Heart left ventricle (tissue), 13 donors: ENCODE results near the gene ABCA7.

Source experiments
- POLR2A ChIP-seq, 2 donors: fragments of 450-650 bp; IDR thresholded peaks; one replicate each; pipeline ENCODE4 v1.6.1; 2017; ENCODE audit warnings: antibody characterized with exemption in 2 of 2, mild to moderate bottlenecking in 2 of 2, moderate library complexity in 2 of 2
- TF ChIP-seq, protein P1 (sequence below), 12 donors: fragments of 200-600 bp; sonication (generic) in 4 of 12; IDR thresholded peaks; one replicate each; pipeline versions ENCODE4 v1.5.0 to v1.8.0; 2018 to 2022; ENCODE audit warnings: antibody characterized with exemption in 12 of 12, mild to moderate bottlenecking in 5 of 12
- donor health status: ischemic (EF 13 %, LVEDD 7.1; RV severe dilation, severe dysfunction).
- donor health status: DM: no; HTN: yes; CAD: no.
- donor health status: DM: no; HTN: no; CAD: no.
- donor health status: ischemic (EF 25% LVEDD 6.9; RV normal size, moderate dysfunction).
- donor health status: ischemic (EF 25% LVEDD 5.7; RV mildly dilated, moderate dysfunction).
- donor health status: ischemic (EF 35%, LVEDD 5.7; RV mildly dilated, moderate dysfunction).
- donor health status: nonischemic (EF 11% LVEDD 7.7; RV severe dilation, severe dysfunction).
- donor health status: DM: yes; HTN: yes; CAD: no.
- donor health status: PGD.
- donor health status: ischemic (EF 29% LVEDD 5.4; RV normal size, mild dysfunction).
- donor health status: nonischemic (EF 23%, LVEDD 6.1; RV moderate dilation, normal function).

DNA sequence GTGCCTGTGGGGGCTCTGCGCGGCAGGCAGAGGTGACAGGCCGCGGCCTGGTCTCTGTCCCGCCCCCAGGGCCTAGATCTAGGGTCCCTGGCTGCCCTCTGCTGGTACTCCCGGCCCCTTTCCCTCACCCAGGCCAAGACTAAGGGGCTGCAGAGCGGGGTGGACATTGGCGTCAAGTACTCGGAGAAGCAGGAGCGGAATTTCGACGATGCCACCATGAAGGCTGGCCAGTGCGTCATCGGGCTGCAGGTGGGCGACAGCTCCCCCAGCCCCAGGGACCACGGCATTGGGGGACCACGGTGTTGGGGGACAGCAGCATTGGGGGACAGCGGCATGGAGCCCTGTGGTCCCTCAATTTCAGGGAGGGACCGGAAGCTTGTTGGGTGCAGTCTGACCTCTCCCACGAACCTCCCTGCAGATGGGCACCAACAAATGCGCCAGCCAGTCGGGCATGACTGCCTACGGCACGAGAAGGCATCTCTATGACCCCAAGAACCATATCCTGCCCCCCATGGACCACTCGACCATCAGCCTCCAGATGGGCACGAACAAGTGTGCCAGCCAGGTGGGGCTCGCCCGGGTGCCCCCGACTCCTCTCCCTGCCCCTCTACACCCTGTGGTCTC lies 3.8 kb upstream of the ABCA7 start:
- TF ChIP-seq, protein P1, sequence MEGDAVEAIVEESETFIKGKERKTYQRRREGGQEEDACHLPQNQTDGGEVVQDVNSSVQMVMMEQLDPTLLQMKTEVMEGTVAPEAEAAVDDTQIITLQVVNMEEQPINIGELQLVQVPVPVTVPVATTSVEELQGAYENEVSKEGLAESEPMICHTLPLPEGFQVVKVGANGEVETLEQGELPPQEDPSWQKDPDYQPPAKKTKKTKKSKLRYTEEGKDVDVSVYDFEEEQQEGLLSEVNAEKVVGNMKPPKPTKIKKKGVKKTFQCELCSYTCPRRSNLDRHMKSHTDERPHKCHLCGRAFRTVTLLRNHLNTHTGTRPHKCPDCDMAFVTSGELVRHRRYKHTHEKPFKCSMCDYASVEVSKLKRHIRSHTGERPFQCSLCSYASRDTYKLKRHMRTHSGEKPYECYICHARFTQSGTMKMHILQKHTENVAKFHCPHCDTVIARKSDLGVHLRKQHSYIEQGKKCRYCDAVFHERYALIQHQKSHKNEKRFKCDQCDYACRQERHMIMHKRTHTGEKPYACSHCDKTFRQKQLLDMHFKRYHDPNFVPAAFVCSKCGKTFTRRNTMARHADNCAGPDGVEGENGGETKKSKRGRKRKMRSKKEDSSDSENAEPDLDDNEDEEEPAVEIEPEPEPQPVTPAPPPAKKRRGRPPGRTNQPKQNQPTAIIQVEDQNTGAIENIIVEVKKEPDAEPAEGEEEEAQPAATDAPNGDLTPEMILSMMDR (IDR thresholded peaks at IDR 0.05) = no peak
- TF ChIP-seq POLR2A (IDR thresholded peaks at IDR 0.05) = no peak
